HT1080 (cell line): Measurements from ENCODE around the gene ZYX. TPM values are rescaled to one million over a fixed set of nuclear protein-coding genes. Genes with fewer than 3 reads are reported as not detected.

ENCODE experiments used
- DNase-seq: peaks from one replicate; pipeline ENCODE4 v3.0.0-alpha.2; 2015; ENCODE audit warnings: low read depth
- polyA plus RNA-seq, 2 experiments: library from polyadenylated mRNA; depleted of rRNA; stranded (reverse); fragments of >200 nt; gene quantifications; 2 replicates each; pipeline ENCODE4 v1.2.3, GENCODE V29; 2015
- total RNA-seq: library from RNA; depleted of rRNA; stranded (reverse); fragments of >200 nt; shearing (Covaris generic); gene quantifications from 2 replicates; pipeline ENCODE4 v1.2.3, GENCODE V29; 2014; rRNA removed

Gene ZYX
- total RNA-seq = 98.8 and 165 TPM in 2 replicates
- polyA plus RNA-seq (2015; cell fraction: cytosol; rRNA removed) = 301 and 304 TPM in 2 replicates
- 170 and 171 TPM in 2 replicates for polyA plus RNA-seq (2015; cell fraction: nucleus; rRNA removed)

GRCh38 chr7:143380646-143381426 is at the start of gene ZYX:
Gene ZYX (plus strand): TSS chr7:143381345. CDS start chr7:143381572, 227 bp downstream.
- DNase-seq = peak; percentile 86

- no peak for DNase-seq
Measured at GRCh38 chr7:143334244-143334643, 46.9 kb upstream of the ZYX start.

- no peak for DNase-seq
Measured at GRCh38 chr7:143337216-143337615, 43.9 kb upstream of the ZYX start.

GRCh38 chr7:143341842-143342241 is 39.3 kb upstream of the ZYX start:
- no peak for DNase-seq

- no peak for DNase-seq
Measured at GRCh38 chr7:143343596-143343995, 37.5 kb upstream of the ZYX start.

GRCh38 chr7:143345428-143345900 is 35.7 kb upstream of the ZYX start:
- DNase-seq = no peak

- no peak for DNase-seq
Measured at GRCh38 chr7:143346018-143346417, 35.1 kb upstream of the ZYX start.

- no peak for DNase-seq
Measured at GRCh38 chr7:143347950-143348349, 33.2 kb upstream of the ZYX start.

- DNase-seq = peak; percentile 42
Measured at GRCh38 chr7:143351060-143351459, 30.1 kb upstream of the ZYX start.

- DNase-seq = no peak
Measured at GRCh38 chr7:143351574-143351973, 29.6 kb upstream of the ZYX start.

- DNase-seq = no peak
Measured at GRCh38 chr7:143352531-143353002, 28.6 kb upstream of the ZYX start.

GRCh38 chr7:143354376-143354775 is 26.8 kb upstream of the ZYX start:
- DNase-seq = no peak

- no peak for DNase-seq
Measured at GRCh38 chr7:143354965-143355364, 26.2 kb upstream of the ZYX start.

GRCh38 chr7:143355450-143356385 is 25.4 kb upstream of the ZYX start:
- no peak for DNase-seq

- DNase-seq = no peak
Measured at GRCh38 chr7:143356414-143357050, 24.6 kb upstream of the ZYX start.

- no peak for DNase-seq
Measured at GRCh38 chr7:143358626-143359025, 22.5 kb upstream of the ZYX start.

- DNase-seq = no peak
Measured at GRCh38 chr7:143359771-143360353, 21.3 kb upstream of the ZYX start.

- no peak for DNase-seq
Measured at GRCh38 chr7:143360788-143361551, 20.2 kb upstream of the ZYX start.

GRCh38 chr7:143361552-143362130 is 19.5 kb upstream of the ZYX start:
- DNase-seq = no peak
